Gastrocnemius medialis (tissue), 4 donors: ENCODE measurements around the gene TANGO6.

ENCODE experiments used
- POLR2A ChIP-seq, 2 donors: fragments of 450-650 bp; IDR thresholded peaks; one replicate each; pipeline ENCODE4 v1.6.1; 2017; ENCODE audit warnings: antibody characterized with exemption in 2 of 2, mild to moderate bottlenecking in 2 of 2, moderate library complexity in 2 of 2
- TF ChIP-seq, protein P1 (sequence below), 5 experiments: fragments of 450-650 bp in 3 of 5; fragments of 200-600 bp in 2 of 5; sonication (generic) in 2 of 5; IDR thresholded peaks in 4 of 5; conservative IDR thresholded peaks in 1 of 5; 1 replicate in 4 of 5; 2 replicates in 1 of 5; pipeline ENCODE4 v1.5.1; 2016 to 2019; ENCODE audit warnings: antibody characterized with exemption in 5 of 5, mild to moderate bottlenecking in 3 of 5, moderate library complexity in 3 of 5

- TF ChIP-seq, protein P1, sequence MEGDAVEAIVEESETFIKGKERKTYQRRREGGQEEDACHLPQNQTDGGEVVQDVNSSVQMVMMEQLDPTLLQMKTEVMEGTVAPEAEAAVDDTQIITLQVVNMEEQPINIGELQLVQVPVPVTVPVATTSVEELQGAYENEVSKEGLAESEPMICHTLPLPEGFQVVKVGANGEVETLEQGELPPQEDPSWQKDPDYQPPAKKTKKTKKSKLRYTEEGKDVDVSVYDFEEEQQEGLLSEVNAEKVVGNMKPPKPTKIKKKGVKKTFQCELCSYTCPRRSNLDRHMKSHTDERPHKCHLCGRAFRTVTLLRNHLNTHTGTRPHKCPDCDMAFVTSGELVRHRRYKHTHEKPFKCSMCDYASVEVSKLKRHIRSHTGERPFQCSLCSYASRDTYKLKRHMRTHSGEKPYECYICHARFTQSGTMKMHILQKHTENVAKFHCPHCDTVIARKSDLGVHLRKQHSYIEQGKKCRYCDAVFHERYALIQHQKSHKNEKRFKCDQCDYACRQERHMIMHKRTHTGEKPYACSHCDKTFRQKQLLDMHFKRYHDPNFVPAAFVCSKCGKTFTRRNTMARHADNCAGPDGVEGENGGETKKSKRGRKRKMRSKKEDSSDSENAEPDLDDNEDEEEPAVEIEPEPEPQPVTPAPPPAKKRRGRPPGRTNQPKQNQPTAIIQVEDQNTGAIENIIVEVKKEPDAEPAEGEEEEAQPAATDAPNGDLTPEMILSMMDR (IDR thresholded peaks at IDR 0.05 in 4 of 5, conservative IDR thresholded peaks at IDR 0.05 in 1 of 5) = no peak
- no peak for TF ChIP-seq POLR2A (IDR thresholded peaks at IDR 0.05)
Observed at GRCh38 chr16:69056421-69056820, 213.1 kb downstream of the TANGO6 start.
